MCF 10A (cell line): ENCODE measurements around the gene ARHGEF16. TPM values are rescaled to one million over a fixed set of nuclear protein-coding genes. Genes with fewer than 3 reads are reported as not detected.

Experiments
- BruUV-seq: library from RNA; stranded (reverse); fragments of 400-500 nt; replicated peaks from 2 replicates; lab custom pipeline; 2021; lab: Mats Ljungman, UMichigan
- CTCF ChIA-PET: fragments of 300-600 bp; sonication (Branson Sonifier 250); formaldehyde crosslinking; extraction: SDS; loops from one replicate; lab custom pipeline; 2021; ENCODE audit warnings: antibody characterized with exemption, inconsistent platforms; lab: Yijun Ruan, JAX
- POLR2A ChIA-PET: fragments of 300-600, 350-650 bp; sonication (Branson Sonifier 250); formaldehyde crosslinking; extraction: SDS; loops from one replicate; lab custom pipeline; 2020; ENCODE audit warnings: antibody characterized with exemption, inconsistent platforms; lab: Yijun Ruan, JAX
- DNase-seq: peaks from one replicate; pipeline ENCODE4 v3.0.0-alpha.2; 2018; ENCODE audit not compliant: unreplicated experiment
- H3K27ac Mint-ChIP-seq: one replicate; pipeline ENCODE4 v1.8.0; 2022; ENCODE audit warnings: mild to moderate bottlenecking, low read depth, mixed read lengths; ENCODE audit not compliant: unreplicated experiment
- H3K27me3 Mint-ChIP-seq: one replicate; pipeline ENCODE4 v1.8.0; 2022; ENCODE audit warnings: mixed read lengths; ENCODE audit not compliant: insufficient read depth, unreplicated experiment
- H3K36me3 Mint-ChIP-seq: one replicate; pipeline ENCODE4 v1.8.0; 2022; ENCODE audit warnings: mild to moderate bottlenecking, moderate library complexity, mixed read lengths; ENCODE audit not compliant: insufficient read depth, unreplicated experiment
- H3K4me1 Mint-ChIP-seq: one replicate; pipeline ENCODE4 v1.8.0; 2022; ENCODE audit warnings: mixed read lengths; ENCODE audit not compliant: insufficient read depth, unreplicated experiment
- H3K4me3 Mint-ChIP-seq: one replicate; pipeline ENCODE4 v1.8.0; 2022; ENCODE audit warnings: mild to moderate bottlenecking, moderate library complexity, mixed read lengths; ENCODE audit not compliant: unreplicated experiment
- H3K9me3 Mint-ChIP-seq: one replicate; pipeline ENCODE4 v1.8.0; 2022; ENCODE audit warnings: mixed read lengths; ENCODE audit not compliant: unreplicated experiment
- CTCF ChIP-seq: fragments of 200-600 bp; IDR thresholded peaks from one replicate; pipeline ENCODE4 v1.8.0; 2022; ENCODE audit warnings: antibody characterized with exemption, mild to moderate bottlenecking; ENCODE audit not compliant: unreplicated experiment
- intact Hi-C: fragments of 100-400 bp; cut with micrococcal nuclease; formaldehyde crosslinking; loops from 2 replicates; pipeline ENCODE4 v1.14.1; 2022
- total RNA-seq: library from RNA; stranded (reverse); gene quantifications from 2 replicates; pipeline ENCODE4 v1.2.3, GENCODE V29; 2022

ARHGEF16 gene
- total RNA-seq, 1 experiment from 2014 or later, result 8.6 TPM

- no peak overlapping the region for H3K4me3 Mint-ChIP-seq
- H3K27ac Mint-ChIP-seq, result no peak overlapping the region
- ChIA-PET POLR2A (no interaction called here), CTCF (interaction anchor here (5.1 to 6.4 kb wide), 2 partner anchors 8 to 95 kb away, joined by 27 to 37 read pairs; no protein-coding TSS in a partner anchor)
- no peak for TF ChIP-seq CTCF
- no peaks in the 10 kb centered on the region for H3K9me3 Mint-ChIP-seq
- intact Hi-C loops, result no loop called here
- DNase-seq, result no peak
- peaks cover 6% of the 10 kb centered on the region for H3K4me1 Mint-ChIP-seq
- no TSS peak for BruUV-seq
- H3K27me3 Mint-ChIP-seq, result no peaks in the 10 kb centered on the region
- peaks cover 6% of the 10 kb centered on the region for H3K36me3 Mint-ChIP-seq
These were observed 71.4 kb downstream of the ARHGEF16 start for GRCh38 chr1:3525551-3526482.

- H3K27me3 Mint-ChIP-seq, result no peaks in the 10 kb centered on the region
- CTCF ChIA-PET, result interaction anchor here (1.0 to 6.4 kb wide), 4 partner anchors 10 to 93 kb away, joined by 3 to 37 read pairs (median 16); no protein-coding TSS in a partner anchor
- H3K4me1 Mint-ChIP-seq, result peaks cover 12% of the 10 kb centered on the region
- no peaks in the 10 kb centered on the region for H3K9me3 Mint-ChIP-seq
- no TSS peak for BruUV-seq
- no peak overlapping the region for H3K27ac Mint-ChIP-seq
- no peak overlapping the region for H3K4me3 Mint-ChIP-seq
- POLR2A ChIA-PET, result interaction anchor here (0.7 to 1.4 kb wide), 3 partner anchors 9 to 64 kb away, joined by 3 read pairs; no protein-coding TSS in a partner anchor
- no peak for DNase-seq
- intact Hi-C loops, result no loop called here
- H3K36me3 Mint-ChIP-seq, result no peaks in the 10 kb centered on the region
- no peak for TF ChIP-seq CTCF
These were observed 73.3 kb downstream of the ARHGEF16 start for GRCh38 chr1:3527774-3528173.

GRCh38 chr1:3529099-3529729 lies 74.7 kb downstream of the ARHGEF16 start:
- H3K9me3 Mint-ChIP-seq, result no peaks in the 10 kb centered on the region
- intact Hi-C loops, result no loop called here
- no peak for TF ChIP-seq CTCF
- peaks cover 12% of the 10 kb centered on the region for H3K4me1 Mint-ChIP-seq
- ChIA-PET CTCF (interaction anchor here (0.5 to 6.4 kb wide), 10 partner anchors 10 to 1887 kb away, joined by 3 to 37 read pairs (median 4); no protein-coding TSS in a partner anchor), POLR2A (interaction anchor here (1.4 to 2.3 kb wide), 2 partner anchors 14 kb away, joined by 3 to 13 read pairs; no protein-coding TSS in a partner anchor)
- no peaks in the 10 kb centered on the region for H3K36me3 Mint-ChIP-seq
- H3K27me3 Mint-ChIP-seq, result no peaks in the 10 kb centered on the region
- H3K27ac Mint-ChIP-seq, result no peak overlapping the region
- H3K4me3 Mint-ChIP-seq, result peak overlapping the region; percentile 74
- no TSS peak for BruUV-seq
- DNase-seq, result no peak
